Fibroblast of skin of left biceps (primary cell): ENCODE data around the gene GMDS.
A peak's percentile ranks its signal among the peaks of the same experiment; 100 is the strongest.

ENCODE experiments used
- DNase-seq, 2 experiments: peaks; one replicate each; pipeline ENCODE4 v3.0.0-alpha.2; 2013; ENCODE audit warnings: low read depth in 2 of 2

Gene GMDS

DNA sequence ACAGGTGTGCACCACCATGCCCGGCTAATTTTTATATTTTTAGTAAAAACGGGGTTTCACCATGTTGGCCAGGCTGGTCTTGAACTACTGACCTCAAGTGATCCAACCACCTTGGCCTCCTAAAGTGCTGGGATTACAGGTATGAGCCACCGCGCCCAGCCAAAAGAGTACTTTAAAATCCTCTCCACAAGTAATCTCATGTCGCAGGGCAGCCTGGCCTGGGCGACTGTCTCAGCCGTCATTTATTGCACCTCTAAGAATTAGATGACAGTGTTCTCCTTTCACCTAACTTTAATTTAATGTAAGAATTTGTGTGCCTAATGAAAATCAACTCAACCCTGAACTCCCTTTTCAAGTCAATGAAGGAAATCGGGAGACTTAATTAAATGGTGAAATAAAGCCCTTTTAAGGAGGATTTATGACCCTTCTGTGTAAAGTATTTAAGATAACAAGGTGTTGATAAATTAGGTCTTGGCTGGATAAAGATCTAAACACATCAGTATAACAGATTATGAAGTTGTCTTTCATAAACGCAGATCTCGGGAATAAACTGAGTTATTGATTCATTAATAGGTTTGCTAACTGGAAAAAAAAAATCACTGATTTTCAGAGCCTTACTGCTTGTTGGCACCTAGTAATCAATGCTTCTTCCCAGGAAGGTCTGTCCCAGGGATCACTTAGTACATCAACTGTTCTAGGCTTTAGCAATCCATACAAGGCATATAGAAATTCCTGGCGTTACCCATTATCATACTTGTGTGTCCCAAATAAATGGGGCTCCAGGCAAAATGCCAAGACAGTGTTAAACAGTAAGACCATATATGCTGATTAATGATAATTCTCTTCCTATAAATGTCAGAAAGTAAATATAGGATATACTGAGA, 209.3 kb downstream of the GMDS start:
- no peak for DNase-seq

DNA sequence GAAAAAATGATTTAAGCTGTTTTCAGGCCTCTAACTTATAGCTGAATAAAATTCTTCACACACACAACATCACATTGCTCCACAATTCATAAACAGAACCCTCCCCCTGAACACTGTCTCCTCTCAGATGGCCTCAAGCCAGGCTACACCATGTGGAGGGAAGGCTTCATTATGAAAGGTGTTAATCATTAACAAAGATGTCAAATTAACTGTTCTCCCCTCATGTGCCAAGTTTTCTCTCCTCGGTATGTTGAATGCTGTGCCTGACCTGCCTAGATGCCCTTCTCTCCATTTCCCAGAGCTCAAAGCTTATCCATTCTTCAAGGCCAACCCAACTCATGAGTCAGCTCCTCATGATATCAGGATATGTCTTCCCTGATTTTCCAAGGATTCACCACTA, 210.4 kb downstream of the GMDS start:
- DNase-seq = no peak

DNA sequence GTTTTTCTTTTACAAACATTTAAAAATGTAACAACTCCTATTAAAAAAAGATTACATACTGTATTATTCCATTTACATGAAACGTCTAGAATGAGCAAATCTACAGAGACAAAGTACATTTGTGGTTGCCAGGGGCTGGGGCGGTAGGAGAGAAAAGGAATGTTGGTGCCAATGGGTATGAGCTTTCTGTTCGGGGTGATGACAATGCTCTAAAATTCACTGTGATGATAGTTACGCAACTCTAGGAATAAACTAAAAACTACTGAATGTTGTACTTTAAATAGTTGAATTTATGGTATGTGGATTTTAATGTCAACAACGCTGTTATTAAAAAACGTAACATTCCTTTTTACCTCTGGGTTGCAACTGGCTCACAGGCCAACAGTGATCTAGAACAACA, 211.1 kb downstream of the GMDS start:
- no peak for DNase-seq

DNA sequence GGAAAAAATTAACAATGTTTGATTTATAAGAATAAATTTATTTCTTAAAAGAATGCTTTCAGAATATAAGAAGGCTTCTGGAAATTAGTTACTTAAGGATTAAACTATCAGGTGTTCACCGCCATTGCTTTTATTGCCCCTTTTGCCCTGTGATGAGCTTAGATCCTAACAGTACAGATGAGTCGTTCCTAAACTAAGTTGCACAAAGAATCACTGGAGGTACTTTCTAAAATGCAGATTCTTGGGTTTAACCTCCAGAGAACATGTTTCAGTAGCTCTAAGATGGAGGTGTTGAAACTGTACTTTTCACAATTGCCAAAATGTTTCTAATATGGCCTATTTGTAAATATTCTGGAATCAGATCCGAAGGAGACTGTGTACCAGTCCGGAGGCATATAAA, 211.9 kb downstream of the GMDS start:
- DNase-seq = no peak

DNA sequence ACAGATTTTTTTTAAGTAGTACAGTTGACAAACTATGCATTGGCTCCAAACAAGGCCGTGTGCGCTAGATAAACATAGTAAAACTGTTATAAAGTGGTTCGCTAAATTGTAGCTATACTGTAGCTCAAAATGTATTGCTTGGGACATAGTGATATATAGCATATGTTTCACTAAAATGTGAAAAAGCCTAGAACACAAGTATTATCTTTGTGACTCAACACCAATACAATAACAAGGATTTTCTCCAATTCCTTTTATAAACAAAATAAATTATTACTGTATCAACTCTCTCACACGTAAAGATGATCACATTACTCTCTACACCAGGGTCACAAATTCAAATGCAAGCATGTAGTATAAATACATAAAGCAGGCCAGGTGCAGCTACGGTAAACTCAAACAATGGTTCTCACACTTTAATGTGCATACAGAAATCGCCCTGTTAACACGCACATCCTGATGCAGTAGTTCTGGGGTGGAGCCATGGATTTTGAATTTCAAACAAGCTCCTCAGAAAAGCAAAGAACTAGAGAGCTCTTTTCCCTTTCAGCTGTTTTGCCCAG, 214.6 kb downstream of the GMDS start:
- DNase-seq = no peak

DNA sequence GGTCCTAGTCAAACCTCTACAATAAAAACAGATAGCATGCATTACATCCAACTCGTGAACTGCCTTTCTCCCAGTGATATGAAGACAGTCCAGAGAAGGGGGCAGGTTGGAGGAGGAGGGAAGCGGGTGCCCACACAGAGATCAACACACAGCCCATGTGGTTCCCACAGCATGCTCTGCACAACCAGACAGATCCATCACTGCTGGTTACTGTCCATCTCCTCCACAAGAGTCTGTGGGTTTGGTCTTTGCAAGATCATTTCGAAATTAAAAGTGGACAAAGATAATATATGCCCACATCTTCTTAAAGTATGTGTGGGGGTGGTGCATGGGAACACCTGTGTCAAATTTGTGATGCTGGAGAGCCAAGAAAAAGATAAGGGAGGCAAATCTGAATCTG, 215.5 kb downstream of the GMDS start:
- DNase-seq = no peak

DNA sequence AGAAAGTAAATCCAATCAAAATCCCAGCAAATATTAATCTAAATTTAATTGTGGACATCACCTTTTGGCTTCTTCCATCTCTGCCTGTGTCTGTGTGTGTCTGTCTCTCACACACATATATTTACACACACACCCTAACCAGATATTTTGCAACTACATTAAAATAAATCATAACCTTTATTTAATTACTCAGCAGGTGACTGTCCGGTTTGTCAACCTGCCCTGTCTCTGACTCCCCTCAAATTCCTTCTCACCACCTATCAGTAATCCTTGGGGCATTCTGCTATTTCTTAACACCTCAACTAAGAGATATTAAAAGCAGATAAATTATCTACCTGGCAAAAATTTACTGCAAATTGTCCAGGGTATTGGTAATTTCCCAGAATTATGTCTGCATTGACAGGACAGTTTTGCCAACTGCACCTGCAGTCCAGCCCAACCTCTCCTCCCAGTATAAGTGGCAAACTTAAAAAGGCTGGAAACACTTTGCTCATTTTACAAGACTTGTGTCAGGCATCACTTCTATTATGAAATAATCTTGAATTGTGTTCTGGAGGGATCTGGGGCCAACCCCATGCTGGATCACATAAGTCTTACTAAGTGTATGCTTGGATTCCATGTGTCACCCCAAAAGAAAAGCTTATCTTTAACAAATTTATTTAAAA, 216.1 kb downstream of the GMDS start:
- DNase-seq = no peak

DNA sequence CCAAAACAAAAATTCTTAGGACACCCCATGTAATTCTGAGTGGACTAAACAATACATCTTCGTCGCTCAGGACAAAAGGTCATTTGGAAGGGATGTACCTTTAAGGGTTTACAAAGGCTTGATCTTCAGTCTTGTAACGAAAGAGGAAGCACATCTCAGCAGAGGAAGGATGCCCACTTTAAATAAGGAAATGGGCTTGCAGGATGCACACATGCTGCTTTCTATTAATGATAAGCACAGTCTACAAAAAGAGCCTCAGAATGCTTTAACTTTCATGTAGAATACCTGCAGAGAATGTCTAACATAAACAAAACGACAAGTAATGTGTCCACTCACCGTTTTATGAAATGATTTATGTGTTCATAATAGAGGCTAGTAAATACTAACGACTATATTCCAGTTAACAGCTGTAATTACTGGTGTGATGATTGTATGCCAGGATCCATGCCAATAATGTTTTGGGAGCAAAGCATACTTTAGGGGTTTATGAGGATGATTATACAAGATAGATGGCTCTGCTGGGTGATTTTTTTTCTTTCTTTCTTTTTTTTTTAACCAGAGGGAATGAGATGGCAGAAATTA, 216.9 kb downstream of the GMDS start:
- DNase-seq = no peak

DNA sequence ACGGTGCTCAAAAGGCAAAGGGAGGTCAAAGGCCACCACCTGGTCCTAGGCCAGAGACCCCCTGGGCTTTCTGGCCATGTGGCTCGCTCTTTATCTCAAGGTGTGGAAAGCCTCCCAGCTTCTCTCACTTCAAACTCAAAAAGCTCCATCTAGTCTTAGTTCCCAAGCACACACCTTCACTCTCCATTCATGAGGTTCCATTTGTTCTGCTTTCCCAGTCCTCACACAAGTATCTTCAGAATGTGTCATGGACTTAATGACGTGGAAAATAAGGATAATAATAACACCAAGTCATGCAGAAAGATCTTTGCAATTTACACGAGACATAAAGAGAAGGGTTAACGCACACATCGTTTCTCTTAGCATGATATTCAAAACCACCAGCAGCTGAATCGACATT, 219.3 kb downstream of the GMDS start:
- DNase-seq = no peak

DNA sequence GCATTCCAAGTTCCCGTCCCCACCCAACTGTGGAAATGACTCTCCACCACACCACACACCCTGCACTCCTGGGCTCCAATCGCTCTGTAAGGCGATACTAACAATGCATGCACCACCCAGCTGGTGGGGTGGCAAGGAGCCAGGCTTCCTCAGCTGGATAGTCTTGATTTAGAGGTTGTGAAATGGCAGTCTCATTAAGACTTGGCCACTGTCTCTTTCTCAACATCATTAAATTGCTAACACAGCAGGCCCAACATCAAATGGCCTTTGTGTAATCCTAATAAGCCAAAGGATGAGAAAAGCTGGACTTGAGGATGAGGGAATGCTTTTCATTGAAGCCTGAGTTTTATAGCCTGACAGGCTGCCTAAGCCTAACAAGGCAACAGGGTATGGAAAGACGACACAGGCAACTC, 223.7 kb downstream of the GMDS start:
- DNase-seq = peak; percentile 55 to 58

DNA sequence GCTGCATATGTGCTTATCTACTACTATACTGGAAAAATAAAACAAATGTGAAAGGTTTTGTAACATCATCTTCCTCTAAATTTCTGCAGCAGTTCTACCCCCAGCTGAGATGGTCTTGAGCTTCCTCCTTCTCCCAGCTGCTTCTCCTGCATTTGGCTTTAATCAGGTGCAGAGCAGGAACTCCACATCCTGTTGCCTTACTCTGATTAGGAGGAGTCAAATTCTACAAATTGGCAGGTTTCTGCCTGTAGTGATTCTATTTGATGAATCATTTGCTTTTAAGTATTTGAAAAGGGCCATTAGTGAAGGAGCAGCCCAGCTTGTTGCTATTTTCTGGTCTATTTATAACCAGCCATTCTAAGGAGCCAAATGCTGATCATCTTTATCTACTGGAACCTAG, 224.5 kb downstream of the GMDS start:
- peak; percentile 78 to 81 for DNase-seq

DNA sequence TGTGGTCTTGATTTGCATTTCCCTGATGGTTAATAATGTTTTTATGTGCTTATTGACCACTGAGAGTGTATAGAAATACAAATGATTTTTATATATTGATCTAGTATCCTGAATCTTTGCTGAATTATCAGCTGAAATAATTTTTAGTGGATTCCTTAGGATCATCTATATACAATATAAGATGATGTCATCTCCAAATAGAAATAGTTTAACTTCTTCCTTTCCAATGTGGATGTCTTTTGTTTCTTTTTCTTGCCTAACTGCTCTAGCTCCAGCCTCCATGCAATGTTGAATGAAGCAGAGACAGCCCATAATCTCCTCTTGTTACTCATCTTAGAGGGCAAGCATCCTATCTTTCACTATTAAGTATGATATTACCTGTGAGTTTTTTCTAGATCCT, 226.4 kb downstream of the GMDS start:
- no peak for DNase-seq

DNA sequence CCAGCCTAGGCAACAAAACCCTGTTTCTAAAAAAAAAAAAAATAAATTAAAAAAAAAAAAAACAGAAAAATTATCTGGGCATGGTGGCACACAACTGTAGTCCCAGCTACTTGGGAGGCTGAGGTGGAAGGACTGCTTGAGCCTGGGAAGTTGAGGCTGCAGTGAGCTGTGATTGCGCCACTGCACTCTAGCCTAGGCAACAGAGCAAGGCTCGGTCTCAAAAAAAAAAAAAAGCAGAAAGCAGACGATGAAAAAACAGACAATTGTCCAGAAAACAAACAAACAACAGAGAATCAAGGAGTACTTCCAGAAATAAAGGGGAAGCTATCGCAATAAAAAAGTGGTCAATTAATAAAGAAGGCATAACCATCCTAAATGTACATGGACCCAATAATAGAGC, 229.4 kb downstream of the GMDS start:
- no peak for DNase-seq

DNA sequence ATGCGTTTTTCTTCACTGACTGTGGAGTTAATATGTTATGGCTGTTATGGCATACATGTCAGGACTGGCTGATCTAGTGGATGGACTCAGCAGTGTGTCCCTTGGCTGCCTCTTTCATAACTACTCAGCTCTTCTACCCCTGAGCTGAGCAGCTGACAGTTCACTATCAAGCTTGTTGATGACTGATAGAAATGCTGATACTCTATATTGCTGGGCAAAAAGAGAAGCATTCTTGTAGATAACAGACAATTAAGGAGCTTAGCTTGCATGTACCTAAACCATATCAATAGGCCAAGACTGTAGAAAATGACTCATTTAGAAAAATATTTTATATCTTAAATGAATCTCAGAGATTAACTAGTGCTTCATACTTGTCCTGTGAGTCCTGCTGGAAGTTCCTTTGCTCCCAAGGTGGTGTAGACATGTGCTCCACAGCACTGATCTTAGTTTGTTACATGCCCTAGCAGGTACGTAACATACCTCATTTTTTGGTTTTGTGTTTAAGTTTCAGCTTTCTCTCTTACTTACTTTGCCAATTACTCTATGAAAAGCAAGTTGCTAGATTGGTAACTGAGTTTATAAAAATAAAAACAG, 236.9 kb downstream of the GMDS start:
- no peak for DNase-seq

DNA sequence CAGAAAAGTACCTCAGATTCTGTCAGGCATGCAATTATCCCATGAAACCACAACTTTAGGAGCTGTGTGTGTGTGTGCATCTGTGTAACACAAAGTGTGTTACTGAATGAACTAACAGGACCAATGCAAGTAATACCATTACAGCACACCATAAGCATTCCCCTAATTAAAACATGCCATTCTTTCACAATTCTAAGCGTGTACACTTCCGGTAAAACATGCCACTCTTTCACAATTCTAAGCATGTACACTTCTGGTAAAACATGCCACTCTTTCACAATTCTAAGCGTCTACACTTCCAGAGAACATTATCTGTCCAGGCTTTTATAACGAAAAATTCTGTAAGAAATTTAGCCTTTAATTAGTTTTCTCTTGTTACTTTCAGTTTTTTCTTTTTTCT, 238.2 kb downstream of the GMDS start:
- no peak for DNase-seq

DNA sequence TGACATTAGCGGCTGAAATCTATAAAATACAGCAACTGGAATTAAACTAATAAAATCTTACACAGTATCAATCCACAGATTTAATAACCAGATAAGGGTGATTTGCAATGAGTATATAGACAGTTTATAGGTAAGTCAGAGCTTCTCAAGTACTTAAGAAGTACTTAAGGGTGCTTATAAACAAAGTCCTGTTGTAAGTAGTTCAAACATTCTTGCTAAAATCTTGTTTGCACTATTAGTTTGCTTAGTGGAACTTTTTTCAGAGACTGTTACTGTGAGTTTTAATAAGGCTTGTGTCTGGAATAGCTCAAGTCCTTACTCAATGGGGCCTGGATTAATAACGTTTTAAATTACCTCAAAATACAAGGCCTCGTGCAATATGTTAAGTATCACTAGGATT, 240.5 kb downstream of the GMDS start:
- no peak for DNase-seq

DNA sequence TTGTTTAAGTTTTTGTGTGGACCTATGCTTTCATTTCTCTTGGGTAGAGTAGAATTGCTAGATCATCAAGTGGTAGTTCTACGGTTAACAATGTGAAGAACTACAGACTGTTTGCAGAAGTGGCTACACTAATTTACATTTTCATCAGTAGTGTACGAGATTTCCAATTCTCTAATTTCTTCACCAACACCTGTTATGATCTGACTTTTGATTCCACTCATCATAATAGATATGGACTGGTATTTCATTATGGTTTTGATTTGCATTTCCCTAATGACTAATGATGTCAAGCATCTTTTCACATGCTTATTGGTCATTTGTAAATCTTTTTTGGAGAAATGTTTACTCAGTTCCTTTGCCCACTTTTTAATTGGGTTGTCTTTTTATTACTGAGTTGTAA, 244.4 kb downstream of the GMDS start:
- no peak for DNase-seq

DNA sequence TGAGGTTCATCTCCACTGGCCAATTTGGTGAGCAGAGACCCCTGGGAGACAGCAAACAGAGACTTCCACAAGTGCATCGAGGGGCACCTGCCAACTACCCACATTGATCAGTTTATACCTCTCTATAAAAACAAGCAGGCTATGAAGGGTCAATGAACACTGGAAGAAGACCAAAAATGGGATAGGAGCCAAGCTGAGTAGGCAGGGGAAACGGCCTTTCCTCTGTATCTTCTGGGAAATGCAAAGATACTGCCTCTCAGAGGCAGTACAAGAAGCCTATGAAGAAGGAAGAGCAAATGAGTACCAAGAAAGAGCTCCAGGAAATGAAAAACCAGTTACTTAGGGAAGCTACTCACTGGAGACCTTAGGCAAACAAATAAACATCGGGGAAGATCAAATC, 247.7 kb downstream of the GMDS start:
- no peak for DNase-seq

DNA sequence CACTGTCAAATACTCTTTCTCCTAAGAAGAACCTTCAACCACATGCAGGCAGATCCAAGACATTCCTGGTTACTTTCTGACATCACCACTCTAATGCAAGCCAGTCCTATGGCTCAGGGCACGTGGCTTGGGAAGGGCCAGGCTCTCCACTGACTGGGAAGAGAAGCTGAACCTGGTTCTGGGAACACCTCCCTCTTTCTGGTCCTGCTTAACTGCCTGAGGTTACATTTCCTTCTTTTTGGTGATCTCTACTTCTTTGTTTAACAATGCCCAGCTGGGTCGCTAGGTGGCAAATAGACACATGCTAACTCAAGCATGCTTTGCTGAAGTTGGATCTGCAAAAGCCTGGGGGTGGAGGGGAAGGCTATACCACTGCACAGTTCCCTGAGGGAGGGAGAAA, 249.8 kb downstream of the GMDS start:
- DNase-seq = no peak

DNA sequence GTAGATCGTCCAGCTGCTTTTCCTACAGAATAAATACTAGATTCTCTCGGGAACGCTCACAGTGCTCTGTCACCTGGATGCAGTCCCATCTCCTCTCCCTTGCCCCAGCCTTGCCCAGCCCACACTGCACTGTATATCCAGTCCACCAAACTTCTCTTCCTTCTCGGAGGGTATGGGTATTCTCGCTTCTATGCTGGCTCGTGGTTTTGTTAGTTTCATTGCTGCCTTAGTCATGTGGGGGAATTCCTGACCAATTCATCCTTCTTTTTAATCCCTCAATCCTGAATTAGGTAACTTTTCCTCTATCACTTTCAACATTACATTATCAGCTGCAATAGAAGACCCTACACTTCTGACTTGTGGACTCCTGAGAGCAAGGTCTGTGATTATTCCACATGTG, 252.4 kb downstream of the GMDS start:
- DNase-seq = no peak

DNA sequence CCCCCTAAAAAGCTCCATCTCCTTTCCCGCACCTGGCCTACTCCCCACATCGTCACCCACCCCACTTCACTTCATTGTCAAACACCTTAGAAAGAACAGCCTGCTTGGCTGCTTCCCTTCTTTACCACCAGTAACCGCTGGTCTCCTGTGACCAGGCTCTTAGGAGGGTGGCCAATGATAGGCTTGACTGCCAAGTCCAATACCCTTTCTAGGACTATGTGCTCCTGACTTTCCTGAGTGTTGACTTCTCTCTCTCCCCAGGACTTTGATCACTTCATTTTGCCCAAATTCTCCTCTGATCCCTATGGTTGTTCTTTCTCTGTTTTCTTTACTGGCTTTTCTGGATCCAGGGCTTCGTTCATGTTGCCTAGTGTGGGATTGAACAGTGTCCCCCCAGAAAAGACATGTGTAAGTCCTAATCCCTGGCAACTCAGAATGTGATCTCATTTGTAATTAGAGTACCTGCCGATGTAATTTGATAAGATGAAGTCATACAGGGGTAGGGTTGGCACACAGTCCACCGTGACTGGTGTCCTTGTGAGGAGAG, 254.0 kb downstream of the GMDS start:
- DNase-seq = no peak

DNA sequence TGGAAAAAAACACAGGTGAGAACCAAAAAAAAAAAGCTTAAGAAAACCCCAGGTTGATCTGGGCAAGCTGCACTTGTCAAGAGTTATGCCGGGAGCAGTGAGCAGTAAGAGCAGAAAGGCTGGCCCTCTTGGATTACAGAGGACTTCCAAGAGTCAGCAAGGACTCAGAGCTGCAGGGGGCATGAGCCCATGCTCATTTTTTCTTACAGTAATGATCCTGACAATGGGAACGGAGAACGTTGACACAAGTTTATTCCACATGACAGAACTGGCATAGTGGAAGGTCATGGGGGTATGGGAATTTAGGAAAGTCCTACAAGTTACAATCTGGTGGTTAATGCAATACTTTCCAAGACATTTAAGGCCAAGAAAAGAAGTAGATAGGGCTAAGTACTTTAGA, 256.6 kb downstream of the GMDS start:
- no peak for DNase-seq
